ENCODE data around the gene BBS12. TPM values are rescaled to one million over a fixed set of nuclear protein-coding genes. Genes with fewer than 3 reads are reported as not detected.
A peak's percentile ranks its signal among the peaks of the same experiment; 100 is the strongest.

BBS12 gene
- total and polyA plus RNA-seq, 4 donors, result 2.5 to 3.8 (median 3.0) TPM

DNA sequence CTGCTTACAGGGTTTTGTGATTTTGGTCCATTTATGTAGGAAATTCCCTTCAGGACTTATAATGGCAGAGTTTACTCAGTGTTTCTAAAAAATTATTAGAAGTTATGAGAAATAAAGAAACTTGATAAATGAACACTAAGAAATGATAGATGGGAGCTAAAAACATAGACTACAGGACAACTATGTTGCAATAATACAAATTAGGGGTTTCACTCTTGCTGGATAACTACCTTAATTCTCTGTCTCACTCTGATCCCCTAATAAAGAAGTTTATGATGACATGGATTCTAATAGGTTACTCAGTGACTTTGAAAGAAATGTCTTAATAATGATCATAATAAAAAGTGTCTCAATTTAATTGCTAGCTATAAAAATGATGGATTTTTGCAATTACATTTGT lies 23.3 kb upstream of the BBS12 start:
- DNase-seq, result no peak
- H3K36me3 ChIP-seq (ENCODE audit: control insufficient read depth in 1 of 2, insufficient read depth in 2 of 2, low read length in 1 of 2), result no peaks in the 10 kb centered on the region
- H3K4me3 ChIP-seq (ENCODE audit: low read length in 2 of 2), result no peak overlapping the region
- H3K27me3 ChIP-seq (ENCODE audit: control insufficient read depth in 1 of 2, insufficient read depth in 2 of 2, low read length in 1 of 2), result no peaks in the 10 kb centered on the region
- H3K4me1 ChIP-seq (ENCODE audit: control insufficient read depth in 1 of 2, insufficient read depth in 2 of 2, low read length in 2 of 2), result no peaks in the 10 kb centered on the region
- no peak for ATAC-seq (ENCODE audit: low FRiP score)
- no peak overlapping the region for H3K27ac ChIP-seq (ENCODE audit: low read depth in 1 of 2, low read length in 2 of 2)
- H3K9me3 ChIP-seq (ENCODE audit: control insufficient read depth, low read length), result no peaks in the 10 kb centered on the region
- intact Hi-C loops (cut with DNase I), result no loop called here

DNA sequence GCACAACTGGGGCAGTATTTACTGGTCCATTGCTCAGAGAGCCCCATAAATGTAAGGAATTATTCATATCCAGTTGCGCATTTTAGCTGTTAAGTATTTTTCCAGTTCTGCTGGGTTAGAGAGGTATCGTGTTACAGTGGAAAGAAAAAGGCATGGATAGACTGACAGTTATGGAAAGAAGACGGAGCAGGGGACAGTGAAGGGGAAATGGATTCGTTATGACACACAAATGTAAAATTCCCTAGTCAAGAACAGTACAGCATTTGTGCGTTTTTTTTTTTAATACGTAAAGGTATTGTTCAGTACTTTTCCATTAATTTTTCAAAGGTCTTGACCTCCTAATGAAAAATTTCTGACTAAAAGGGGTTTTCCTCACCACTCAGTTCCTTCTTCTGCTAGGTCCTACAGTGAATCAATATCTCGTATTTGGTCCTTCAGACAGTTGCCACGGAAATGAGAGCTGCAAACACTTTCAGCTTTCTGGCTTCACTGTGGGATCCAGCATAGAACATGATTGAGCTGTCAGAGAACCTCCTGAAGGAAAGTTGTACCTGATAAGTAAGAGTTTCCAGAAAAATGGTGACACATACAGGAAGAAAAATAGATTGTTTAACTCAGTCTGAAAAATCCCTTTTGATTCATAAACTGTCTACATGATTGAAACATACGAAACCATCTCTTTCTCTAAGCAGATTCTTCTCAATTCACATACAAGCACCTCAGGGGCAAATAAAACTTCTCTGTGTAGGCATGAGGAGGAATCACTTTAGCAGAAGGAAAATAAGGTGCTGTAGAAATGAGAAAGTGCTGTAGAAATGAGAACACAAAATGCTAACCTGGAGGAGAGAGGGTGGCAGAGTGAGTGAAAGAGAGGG lies 21.8 kb upstream of the BBS12 start:
- ATAC-seq (ENCODE audit: low FRiP score), result no peak
- H3K36me3 ChIP-seq (ENCODE audit: control insufficient read depth in 1 of 2, insufficient read depth in 2 of 2, low read length in 1 of 2), result no peaks in the 10 kb centered on the region
- no peak for DNase-seq
- intact Hi-C loops (cut with DNase I), result no loop called here
- no peaks in the 10 kb centered on the region for H3K9me3 ChIP-seq (ENCODE audit: control insufficient read depth, low read length)
- WGBS, 2 donors, result 52 to 57% methylated on average over 9 of the region's 9 CpGs
- H3K27ac ChIP-seq (ENCODE audit: low read depth in 1 of 2, low read length in 2 of 2), result no peak overlapping the region
- no peaks in the 10 kb centered on the region for H3K27me3 ChIP-seq (ENCODE audit: control insufficient read depth in 1 of 2, insufficient read depth in 2 of 2, low read length in 1 of 2)
- H3K4me1 ChIP-seq (ENCODE audit: control insufficient read depth in 1 of 2, insufficient read depth in 2 of 2, low read length in 2 of 2), result no peaks in the 10 kb centered on the region
- no peak overlapping the region for H3K4me3 ChIP-seq (ENCODE audit: low read length in 2 of 2)

DNA sequence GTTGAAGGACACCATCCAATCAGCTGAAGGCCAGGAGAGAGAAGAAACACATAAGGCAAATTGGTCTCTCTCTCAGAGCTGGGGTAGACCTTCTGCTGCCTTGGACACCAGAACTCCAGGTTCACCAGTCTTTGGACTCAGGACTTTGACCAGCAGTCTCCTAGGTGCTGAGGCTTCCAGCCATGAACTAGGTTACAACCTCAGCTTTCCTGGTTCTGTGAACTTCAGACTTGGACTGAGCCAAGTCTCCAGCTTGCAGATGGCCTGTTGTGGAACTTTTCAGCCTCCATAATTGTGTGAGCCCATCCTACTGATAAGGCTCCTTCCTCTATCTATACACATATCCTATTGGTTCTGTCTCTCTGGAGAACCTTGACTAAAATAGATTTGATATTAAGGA lies 20.6 kb upstream of the BBS12 start:
- DNase-seq (no peak), ATAC-seq (ENCODE audit: low FRiP score) (no peak)
- H3K4me3 ChIP-seq (ENCODE audit: low read length in 2 of 2), result no peak overlapping the region
- intact Hi-C loops (cut with DNase I), result no loop called here
- no peaks in the 10 kb centered on the region for H3K36me3 ChIP-seq (ENCODE audit: control insufficient read depth in 1 of 2, insufficient read depth in 2 of 2, low read length in 1 of 2)
- H3K27me3 ChIP-seq (ENCODE audit: control insufficient read depth in 1 of 2, insufficient read depth in 2 of 2, low read length in 1 of 2), result no peaks in the 10 kb centered on the region
- H3K9me3 ChIP-seq (ENCODE audit: control insufficient read depth, low read length), result no peaks in the 10 kb centered on the region
- H3K4me1 ChIP-seq (ENCODE audit: control insufficient read depth in 1 of 2, insufficient read depth in 2 of 2, low read length in 2 of 2), result no peaks in the 10 kb centered on the region
- no peak overlapping the region for H3K27ac ChIP-seq (ENCODE audit: low read depth in 1 of 2, low read length in 2 of 2)

DNA sequence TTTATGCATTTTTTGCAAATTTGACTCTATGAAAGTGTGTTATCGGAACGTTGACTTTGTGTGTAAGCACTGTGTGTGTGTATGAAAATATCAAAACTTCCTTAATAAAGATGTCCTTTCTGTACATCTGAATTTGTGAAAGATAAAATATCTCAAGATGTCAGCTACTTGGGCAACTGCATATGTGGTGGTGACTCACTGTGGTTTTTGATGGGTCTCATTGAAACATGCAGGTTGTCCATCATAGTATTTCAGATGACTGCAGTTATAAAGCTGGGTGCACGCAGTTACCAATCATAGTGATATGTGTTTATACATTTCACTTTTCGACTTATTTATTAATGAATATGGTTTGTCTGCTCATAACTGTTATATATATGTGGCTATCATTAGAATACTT lies 19.7 kb upstream of the BBS12 start:
- intact Hi-C loops (cut with DNase I), result no loop called here
- no peak for DNase-seq

DNA sequence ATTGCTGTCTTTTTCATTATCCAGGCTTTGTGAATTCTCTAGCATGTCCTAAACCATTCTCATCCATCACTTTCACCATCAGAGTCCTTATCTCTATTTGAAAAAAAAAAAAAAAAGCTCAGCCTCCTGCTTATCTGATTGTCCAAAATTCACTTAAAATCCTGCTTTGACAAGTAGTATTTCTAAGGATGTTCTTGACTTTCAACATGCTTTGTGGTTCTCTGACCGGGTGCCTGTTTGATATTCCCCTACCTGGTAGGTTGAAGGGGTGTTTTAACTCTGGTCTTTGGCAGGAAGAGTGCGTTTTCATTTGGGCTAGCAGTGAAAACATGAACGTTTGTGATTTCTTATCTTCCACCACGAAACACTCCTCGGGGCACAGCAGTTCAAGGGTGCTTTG lies 17.3 kb upstream of the BBS12 start:
- no peaks in the 10 kb centered on the region for H3K27me3 ChIP-seq (ENCODE audit: control insufficient read depth in 1 of 2, insufficient read depth in 2 of 2, low read length in 1 of 2)
- DNase-seq (no peak), ATAC-seq (ENCODE audit: low FRiP score) (no peak)
- 10 to 16% methylated on average over 5 of the region's 5 CpGs for WGBS, 2 donors
- no peak overlapping the region for H3K27ac ChIP-seq (ENCODE audit: low read depth in 1 of 2, low read length in 2 of 2)
- intact Hi-C loops (cut with DNase I), result loop anchor here in 1 of 2 donors (5.0 kb wide), 1 partner anchor 113 kb away; no protein-coding TSS in a partner anchor
- no peaks in the 10 kb centered on the region for H3K9me3 ChIP-seq (ENCODE audit: control insufficient read depth, low read length)
- H3K4me3 ChIP-seq (ENCODE audit: low read length in 2 of 2), result no peak overlapping the region
- H3K36me3 ChIP-seq (ENCODE audit: control insufficient read depth in 1 of 2, insufficient read depth in 2 of 2, low read length in 1 of 2), result no peaks in the 10 kb centered on the region
- no peaks in the 10 kb centered on the region for H3K4me1 ChIP-seq (ENCODE audit: control insufficient read depth in 1 of 2, insufficient read depth in 2 of 2, low read length in 2 of 2)

More for the DNA sequence above, 19.7 kb upstream of the BBS12 start:
- 92% methylated on average over 4 of the region's 4 CpGs for WGBS, 2 donors
- H3K36me3 ChIP-seq (ENCODE audit: control insufficient read depth in 1 of 2, insufficient read depth in 2 of 2, low read length in 1 of 2), result no peaks in the 10 kb centered on the region
- no peak for ATAC-seq (ENCODE audit: low FRiP score)
- no peaks in the 10 kb centered on the region for H3K4me1 ChIP-seq (ENCODE audit: control insufficient read depth in 1 of 2, insufficient read depth in 2 of 2, low read length in 2 of 2)
- H3K4me3 ChIP-seq (ENCODE audit: low read length in 2 of 2), result no peak overlapping the region
- H3K9me3 ChIP-seq (ENCODE audit: control insufficient read depth, low read length), result no peaks in the 10 kb centered on the region
- no peaks in the 10 kb centered on the region for H3K27me3 ChIP-seq (ENCODE audit: control insufficient read depth in 1 of 2, insufficient read depth in 2 of 2, low read length in 1 of 2)
- H3K27ac ChIP-seq (ENCODE audit: low read depth in 1 of 2, low read length in 2 of 2), result no peak overlapping the region

DNA sequence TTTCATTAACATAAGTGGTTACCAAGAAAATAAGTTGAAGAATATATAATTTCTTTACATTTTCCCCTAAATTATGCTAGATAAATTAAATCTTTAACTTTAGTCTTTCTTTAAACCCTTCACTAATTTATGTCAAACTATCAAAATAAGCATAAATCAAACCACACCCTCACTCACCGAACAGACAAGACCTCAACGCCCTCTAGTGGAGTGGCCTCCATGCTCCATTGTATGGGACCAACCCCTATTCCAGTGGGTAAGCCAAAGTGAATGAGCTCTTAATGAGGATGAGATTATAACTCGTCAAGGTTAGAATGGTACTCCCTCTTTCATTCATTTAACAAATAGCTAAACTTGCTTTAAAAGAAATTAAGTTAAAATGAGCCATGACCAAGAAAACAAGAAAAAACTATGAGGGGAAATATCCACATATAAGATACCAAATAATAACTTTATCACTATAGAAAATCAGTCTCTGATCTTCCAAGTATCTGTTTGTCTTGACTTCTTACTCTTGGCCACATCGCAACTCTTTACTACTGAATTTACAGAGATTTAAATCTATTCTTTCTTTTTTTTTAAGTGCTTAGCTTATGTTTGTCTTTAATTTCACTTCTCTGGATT lies 15.6 kb upstream of the BBS12 start:
- no peak for ATAC-seq (ENCODE audit: low FRiP score)
- peak; percentile 76 to 83 for DNase-seq
- intact Hi-C loops (cut with DNase I), result loop anchor here in 1 of 2 donors (5.0 kb wide), 1 partner anchor 115 kb away; no protein-coding TSS in a partner anchor
- no peaks in the 10 kb centered on the region for H3K4me1 ChIP-seq (ENCODE audit: control insufficient read depth in 1 of 2, insufficient read depth in 2 of 2, low read length in 2 of 2)
- 32 to 34% methylated on average over 4 of the region's 4 CpGs for WGBS, 2 donors
- H3K27me3 ChIP-seq (ENCODE audit: control insufficient read depth in 1 of 2, insufficient read depth in 2 of 2, low read length in 1 of 2), result no peaks in the 10 kb centered on the region
- H3K4me3 ChIP-seq (ENCODE audit: low read length in 2 of 2), result no peak overlapping the region
- H3K27ac ChIP-seq (ENCODE audit: low read depth in 1 of 2, low read length in 2 of 2), result no peak overlapping the region
- no peaks in the 10 kb centered on the region for H3K36me3 ChIP-seq (ENCODE audit: control insufficient read depth in 1 of 2, insufficient read depth in 2 of 2, low read length in 1 of 2)
- no peaks in the 10 kb centered on the region for H3K9me3 ChIP-seq (ENCODE audit: control insufficient read depth, low read length)

DNA sequence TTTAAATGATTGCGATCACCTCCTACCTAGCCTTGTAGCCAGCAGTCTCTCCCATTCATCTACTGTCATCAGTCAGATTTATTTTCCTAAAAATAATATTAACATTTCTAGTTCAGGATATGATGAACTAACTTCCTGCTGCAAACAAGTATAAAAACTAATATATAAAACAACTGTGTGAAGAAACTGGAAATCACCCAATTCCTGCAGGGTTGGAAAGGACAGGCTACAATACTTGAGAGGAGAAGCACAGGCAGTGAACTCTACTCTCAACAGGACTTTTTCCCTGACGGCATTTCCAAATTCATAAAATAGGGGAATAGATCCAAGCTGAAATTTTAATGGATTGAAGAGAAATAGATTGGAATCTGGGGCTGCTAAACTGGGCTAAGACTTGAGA lies 14.2 kb upstream of the BBS12 start:
- intact Hi-C loops (cut with DNase I), result loop anchor here in 1 of 2 donors (5.0 kb wide), 1 partner anchor 116 kb away; no protein-coding TSS in a partner anchor
- Histone ChIP-seq H3K9me3 (ENCODE audit: control insufficient read depth, low read length) (no peaks in the 10 kb centered on the region), H3K4me3 (ENCODE audit: low read length in 2 of 2) (no peak overlapping the region), H3K27ac (ENCODE audit: low read depth in 1 of 2, low read length in 2 of 2) (no peak overlapping the region), H3K27me3 (ENCODE audit: control insufficient read depth in 1 of 2, insufficient read depth in 2 of 2, low read length in 1 of 2) (no peaks in the 10 kb centered on the region), H3K4me1 (ENCODE audit: control insufficient read depth in 1 of 2, insufficient read depth in 2 of 2, low read length in 2 of 2) (no peaks in the 10 kb centered on the region), H3K36me3 (ENCODE audit: control insufficient read depth in 1 of 2, insufficient read depth in 2 of 2, low read length in 1 of 2) (no peaks in the 10 kb centered on the region)
- WGBS, 2 donors, result 62 to 69% methylated on average over 2 of the region's 2 CpGs
- no peak for DNase-seq
- ATAC-seq (ENCODE audit: low FRiP score), result no peak

DNA sequence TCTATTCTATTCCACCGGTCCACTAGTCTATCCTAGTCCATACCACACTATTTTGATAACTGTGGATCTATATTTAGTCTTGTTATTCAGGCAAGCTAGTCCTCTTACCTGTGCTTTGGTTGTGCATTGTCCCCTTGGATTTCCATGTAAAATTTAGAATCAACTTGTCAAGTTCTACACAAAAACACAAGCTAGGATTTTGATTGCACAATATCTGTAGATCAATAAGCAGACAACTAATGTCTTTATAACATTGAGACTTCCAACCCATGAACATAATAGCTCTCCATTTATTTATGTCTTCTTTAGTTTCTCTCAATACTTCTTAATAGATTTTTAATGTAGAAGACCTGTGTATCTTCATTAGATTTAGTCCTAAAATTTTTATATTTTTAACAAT lies 10.2 kb upstream of the BBS12 start:
- DNase-seq, result no peak
- no peak for ATAC-seq (ENCODE audit: low FRiP score)
- intact Hi-C loops (cut with DNase I), result no loop called here
- Histone ChIP-seq H3K4me3 (ENCODE audit: low read length in 2 of 2) (no peak overlapping the region), H3K4me1 (ENCODE audit: control insufficient read depth in 1 of 2, insufficient read depth in 2 of 2, low read length in 2 of 2) (no peaks in the 10 kb centered on the region), H3K36me3 (ENCODE audit: control insufficient read depth in 1 of 2, insufficient read depth in 2 of 2, low read length in 1 of 2) (no peaks in the 10 kb centered on the region), H3K27me3 (ENCODE audit: control insufficient read depth in 1 of 2, insufficient read depth in 2 of 2, low read length in 1 of 2) (no peaks in the 10 kb centered on the region), H3K27ac (ENCODE audit: low read depth in 1 of 2, low read length in 2 of 2) (no peak overlapping the region), H3K9me3 (ENCODE audit: control insufficient read depth, low read length) (no peaks in the 10 kb centered on the region)
- whole genome bisulfite sequencing, 2 donors, result 82 to 86% methylated on average over 1 of the region's 1 CpG

DNA sequence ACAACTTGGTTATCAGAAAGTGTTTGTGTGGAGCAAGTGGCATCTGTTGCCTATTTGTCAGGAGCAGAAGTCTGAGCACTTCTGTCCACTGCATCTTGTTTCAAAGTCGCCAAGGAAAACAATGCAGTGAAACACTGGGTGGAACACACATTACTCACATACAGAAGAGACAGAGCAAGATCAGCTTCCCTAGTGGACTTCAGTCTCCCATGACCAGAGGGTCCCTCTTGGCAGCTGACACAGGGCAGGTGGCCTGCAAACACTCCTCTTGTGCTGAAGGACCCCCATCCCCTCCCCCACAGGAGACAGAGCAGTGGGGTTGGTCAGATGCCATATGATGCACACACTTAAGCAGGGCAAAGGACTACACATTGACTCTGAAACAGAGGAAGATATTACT lies 3.6 kb upstream of the BBS12 start:
- no peak overlapping the region for H3K27ac ChIP-seq (ENCODE audit: low read depth in 1 of 2, low read length in 2 of 2)
- no peaks in the 10 kb centered on the region for H3K4me1 ChIP-seq (ENCODE audit: control insufficient read depth in 1 of 2, insufficient read depth in 2 of 2, low read length in 2 of 2)
- H3K27me3 ChIP-seq (ENCODE audit: control insufficient read depth in 1 of 2, insufficient read depth in 2 of 2, low read length in 1 of 2), result no peaks in the 10 kb centered on the region
- DNase-seq (no peak), ATAC-seq (ENCODE audit: low FRiP score) (no peak)
- no peak overlapping the region for H3K4me3 ChIP-seq (ENCODE audit: low read length in 2 of 2)
- WGBS, 2 donors, result 57 to 63% methylated on average over 1 of the region's 1 CpG
- no peaks in the 10 kb centered on the region for H3K36me3 ChIP-seq (ENCODE audit: control insufficient read depth in 1 of 2, insufficient read depth in 2 of 2, low read length in 1 of 2)
- H3K9me3 ChIP-seq (ENCODE audit: control insufficient read depth, low read length), result no peaks in the 10 kb centered on the region
- intact Hi-C loops (cut with DNase I), result no loop called here
